ENCODE data around the gene TCERG1L.

Gene TCERG1L

DNA sequence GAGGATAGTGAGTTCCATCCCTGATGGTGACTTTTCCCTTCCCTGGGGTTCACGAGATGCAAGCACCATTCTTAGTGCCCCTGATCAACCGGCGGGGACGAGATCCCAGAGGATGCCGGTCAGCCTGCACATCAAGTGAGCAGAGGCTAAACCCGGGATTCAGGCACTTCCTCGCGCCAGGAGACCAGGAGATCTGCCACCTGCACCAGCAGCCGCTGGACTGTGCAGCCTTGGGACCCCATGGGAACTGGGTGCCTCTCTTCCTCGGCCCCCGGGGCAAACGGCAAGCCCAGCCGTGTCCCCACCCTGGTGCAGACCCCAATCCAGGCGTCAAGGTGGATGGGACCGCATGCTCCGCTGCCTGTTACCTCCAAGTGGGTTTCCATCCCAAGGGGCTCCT, 88.5 kb downstream of the TCERG1L start:
- DNase-seq: no peak

DNA sequence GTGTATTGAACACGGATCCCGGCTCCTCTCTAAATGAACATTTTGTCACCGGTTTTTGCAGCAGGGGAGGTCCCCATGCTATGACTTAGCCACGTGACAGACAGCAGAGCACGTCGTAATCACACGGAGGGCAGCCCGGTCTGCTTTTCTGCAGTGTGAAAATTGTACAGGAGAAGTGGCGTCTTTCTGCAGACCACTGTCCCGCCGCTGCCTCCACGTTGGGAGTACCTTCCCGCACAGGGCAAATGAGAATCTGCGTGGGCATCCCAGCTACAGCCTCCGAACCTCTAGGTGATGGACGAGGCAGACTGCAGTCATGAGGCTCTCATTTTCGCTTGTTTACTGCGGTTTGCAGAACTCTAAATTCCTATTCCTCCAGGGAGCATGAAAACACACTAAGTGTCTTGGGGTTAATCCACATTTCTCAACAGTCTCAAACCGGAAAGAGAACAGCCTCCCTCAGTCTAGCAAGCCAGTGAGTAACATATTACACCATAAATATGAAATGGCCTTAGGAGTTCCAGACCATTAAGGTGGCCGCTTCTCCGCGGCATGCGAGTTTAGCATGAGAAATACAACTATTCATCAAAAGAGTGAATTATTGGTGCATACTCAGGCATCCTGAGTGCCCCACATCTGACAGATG, 89.8 kb downstream of the TCERG1L start:
- DNase-seq: no peak

DNA sequence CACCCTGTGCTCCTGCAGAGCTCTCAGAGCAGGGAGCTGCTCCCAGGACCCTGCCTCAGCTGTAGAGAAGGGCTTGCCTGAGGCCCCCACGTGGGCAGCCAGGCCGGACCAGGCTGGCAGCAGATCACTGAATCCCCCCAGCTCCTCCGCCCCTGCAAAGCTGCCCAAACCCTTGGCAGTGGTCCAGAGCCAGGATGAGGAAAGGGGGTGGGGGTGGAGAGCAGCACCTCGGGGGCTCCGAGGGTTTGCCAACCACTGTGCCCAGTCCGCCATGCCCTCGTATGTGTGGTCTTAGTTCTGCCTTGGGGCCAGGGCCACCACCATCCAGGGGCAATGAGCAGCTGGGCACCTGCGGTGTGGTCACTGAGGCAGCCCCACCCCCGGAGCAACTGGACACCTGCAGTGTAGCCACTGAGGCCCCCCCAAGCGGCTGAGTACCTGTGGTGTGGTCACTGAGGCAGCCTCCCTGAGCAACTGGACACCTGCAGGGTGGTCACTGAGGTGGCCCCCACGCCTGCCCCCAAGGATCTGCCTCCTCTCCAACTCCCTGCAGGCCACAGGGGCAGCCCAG, 90.8 kb downstream of the TCERG1L start:
- no peak for DNase-seq

DNA sequence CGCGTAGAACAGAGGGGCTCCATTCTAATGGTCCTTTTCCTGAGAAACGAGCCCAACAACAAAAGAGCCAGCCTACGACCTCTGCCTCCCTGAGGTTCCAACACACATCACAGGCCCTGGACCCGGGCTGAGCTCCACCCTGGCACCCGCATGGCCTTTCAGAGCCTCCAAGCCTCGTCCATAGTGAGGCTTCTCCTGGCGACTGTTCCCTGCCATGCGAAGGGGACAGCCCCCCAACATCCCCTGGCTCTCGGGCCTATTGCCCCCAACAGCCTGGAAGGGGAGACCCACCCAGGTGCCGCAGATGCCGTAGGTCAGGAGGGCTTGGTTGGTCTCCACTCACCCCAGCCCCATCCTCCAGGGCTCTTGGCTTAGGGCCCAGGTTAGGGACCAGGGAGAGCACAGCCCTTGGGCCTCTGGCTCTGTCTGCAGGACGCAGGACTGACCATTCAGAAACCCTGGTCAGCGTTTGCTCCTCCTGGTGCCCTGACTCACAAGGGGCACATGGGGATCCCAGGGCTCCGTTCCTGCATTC, 91.5 kb downstream of the TCERG1L start:
- no peak for DNase-seq

DNA sequence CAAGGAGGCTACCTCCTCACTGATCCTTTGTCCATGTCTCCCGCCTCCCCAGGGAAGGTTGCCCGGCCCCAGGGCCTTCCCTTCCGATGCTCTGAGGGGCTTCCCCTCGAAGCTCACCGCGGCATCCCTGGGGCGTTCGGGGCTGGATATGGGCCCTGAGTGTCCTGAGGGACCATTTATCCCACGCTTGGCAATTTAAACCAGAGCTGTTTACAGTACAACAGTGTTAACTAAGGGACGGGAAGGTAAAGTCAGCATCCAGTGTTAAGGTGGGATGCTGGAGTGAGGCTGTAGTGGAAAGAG, 92.0 kb downstream of the TCERG1L start:
- no peak for DNase-seq

DNA sequence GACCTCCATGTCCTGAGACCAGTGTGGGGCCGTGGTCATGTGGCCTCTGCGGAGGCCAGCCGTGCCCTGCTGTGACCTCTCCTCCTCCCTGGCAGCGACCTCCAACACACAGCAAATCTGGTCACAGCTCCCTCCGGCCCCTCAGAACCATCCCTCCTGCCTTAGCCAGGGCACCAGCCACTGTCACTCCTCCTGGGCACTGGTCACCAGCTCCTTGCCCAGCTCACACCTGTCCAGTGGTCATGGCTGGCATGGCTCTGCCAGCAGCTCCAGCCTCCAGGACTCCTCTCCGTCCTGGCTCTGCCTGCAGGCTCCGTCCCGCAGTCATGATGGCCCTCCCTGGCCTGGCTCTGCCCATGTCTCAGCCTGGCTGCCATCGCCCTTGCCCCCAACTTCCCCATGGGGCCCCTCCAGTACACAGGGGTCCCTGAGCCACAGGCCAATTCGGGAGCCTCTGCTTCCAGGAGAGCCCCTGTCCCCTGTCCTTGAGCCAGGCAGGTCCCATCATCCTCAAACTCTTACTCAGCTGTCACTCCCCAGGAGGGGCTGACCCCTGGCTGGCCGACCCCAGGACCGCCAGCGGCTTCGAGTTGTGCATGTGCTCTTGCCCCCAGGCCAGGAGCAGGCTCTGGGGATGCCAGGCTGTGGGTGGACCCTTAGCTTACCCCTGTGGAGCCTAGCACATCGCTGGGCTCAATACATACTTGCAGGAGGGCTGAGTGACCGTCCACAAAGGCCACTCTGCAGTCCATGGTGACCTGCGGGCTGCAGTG, 92.5 kb downstream of the TCERG1L start:
- DNase-seq: no peak

DNA sequence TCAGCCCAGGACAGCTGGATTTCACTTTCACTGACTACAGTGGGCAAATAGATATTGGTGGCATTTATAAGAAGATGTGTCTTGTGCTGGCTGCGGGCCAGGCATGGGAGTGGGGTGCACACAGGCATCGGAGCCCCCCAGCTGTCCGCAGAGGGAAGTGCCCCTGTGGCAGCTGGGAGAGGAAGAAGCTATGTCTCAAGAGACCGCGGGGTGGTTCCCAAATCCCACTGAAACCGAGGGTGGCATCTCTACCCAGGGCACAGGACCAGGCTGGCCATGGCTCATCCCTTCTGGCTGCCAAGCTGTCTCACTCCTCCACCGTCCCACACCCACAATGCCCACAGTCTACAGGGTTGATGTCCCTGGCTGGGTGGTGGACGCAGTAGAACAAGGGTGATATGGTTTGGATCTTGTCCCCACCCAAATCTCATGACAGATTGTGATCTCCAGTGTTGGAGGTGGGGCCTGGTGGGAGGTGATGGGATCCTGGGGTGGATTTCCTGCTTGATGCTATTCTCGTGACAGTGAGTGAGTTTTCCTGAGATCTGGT, 94.8 kb downstream of the TCERG1L start:
- no peak for DNase-seq

DNA sequence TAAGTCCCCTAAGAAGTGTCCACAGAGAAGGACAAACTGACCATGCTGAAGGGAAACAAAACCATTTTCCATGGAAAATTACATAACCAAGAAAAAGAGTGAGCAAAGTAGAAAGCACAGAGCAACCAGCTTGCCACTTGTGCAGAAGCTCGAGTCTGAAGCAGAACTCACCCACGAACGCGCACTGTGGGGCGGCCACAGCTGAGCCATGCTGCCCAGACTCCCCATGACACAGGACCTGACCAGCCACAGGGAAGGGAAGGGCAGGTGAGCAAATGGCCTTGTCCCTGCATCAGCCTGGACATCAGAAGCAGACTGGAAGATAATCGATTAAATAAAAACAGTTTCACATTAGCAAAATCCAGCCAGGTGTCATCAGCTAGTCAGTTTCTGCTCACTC, 95.7 kb downstream of the TCERG1L start:
- DNase-seq: no peak

DNA sequence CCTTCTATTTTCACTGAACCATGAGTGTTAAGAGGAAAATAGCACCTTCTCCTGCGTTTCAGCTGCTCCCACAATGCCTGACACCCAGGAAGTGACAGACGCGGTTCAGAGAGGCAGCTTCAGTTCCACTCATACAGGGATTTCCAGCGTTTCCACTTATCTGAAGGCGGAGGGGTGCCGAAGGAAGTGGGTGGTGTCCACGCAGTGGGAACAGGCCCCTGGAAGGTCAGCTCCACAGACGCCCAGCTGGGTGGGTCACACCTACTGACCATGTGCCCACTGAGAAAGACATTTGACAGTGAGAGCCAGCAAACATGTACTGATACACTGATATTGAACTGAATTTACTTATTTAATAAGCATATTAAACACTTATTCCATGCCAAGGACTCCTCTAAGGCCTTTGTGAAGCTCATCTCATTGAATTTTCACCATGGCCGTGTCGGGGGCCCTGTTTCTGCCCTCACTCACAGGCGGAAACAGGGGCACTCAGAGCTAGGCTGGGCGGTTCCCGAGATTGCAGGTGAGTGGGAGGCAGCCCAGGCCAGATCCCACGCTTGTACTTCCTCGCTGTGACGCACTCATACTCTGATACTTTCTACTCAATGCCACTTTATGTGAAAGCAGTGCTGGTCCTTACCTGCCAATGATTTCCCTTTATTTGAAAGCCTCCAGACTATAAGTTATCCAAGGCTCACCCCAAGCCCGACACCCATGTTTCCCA, 96.8 kb downstream of the TCERG1L start:
- no peak for DNase-seq

DNA sequence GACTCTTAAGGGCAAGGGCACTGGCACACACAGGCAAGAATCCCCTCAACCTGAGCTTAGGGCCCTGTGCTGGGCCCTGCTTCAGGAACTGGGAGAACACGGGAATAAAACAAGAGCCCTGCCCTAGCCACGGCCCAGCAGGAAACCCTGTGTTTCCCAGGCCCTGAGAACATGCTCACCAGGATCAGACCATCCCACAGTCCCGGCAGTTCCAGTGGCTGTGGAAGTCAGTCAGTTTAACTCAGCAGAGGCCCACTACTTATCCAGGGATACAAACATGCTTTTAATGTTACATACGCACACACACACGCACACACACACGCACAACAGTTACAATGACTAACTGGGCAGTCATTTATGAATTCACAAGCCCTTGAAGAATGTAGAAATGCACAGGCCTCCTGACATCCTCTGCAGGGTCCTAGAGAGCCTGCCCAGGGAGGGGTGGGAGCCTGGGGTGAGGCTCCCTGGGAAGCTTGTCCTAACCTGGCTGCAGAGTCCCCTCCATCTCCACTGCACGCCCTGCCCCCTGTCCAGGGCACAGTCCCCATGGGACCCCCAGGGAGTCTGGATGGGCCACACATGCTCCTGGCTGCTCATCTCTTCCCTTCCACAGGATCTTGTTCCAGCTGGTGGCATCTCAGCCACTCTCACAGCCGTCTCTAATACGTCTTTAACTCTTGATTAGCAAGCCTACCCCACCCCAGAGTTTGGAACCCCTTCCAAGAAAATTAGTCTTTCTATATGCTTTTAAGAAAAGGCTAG, 97.6 kb downstream of the TCERG1L start:
- no peak for DNase-seq

DNA sequence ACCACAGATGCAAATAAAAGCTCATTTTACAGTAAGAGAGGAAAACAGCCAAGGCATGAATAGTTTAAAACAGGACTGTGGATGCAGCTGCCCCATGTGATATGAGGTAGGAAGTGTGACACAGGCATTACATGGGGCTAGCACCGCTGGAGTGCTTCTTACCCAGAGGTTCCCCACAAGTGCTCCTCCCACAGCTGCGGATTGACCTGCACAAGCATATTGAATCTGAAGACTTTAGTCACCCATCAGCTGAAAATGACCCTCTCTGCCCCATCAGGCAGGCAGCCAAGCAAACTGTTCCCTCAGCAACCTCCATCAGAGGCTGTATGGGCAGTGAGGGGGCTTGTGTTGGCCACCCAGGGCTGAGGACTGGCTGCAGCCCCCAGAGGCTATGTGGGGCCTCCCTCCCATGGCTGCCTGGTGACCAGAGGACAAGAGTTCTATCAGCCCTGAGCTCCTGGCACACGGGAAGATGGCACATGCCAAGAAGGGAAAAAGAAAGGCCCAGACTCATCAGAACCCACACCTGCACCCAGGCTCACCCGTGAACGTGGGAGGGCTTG, 98.7 kb downstream of the TCERG1L start:
- DNase-seq: no peak

DNA sequence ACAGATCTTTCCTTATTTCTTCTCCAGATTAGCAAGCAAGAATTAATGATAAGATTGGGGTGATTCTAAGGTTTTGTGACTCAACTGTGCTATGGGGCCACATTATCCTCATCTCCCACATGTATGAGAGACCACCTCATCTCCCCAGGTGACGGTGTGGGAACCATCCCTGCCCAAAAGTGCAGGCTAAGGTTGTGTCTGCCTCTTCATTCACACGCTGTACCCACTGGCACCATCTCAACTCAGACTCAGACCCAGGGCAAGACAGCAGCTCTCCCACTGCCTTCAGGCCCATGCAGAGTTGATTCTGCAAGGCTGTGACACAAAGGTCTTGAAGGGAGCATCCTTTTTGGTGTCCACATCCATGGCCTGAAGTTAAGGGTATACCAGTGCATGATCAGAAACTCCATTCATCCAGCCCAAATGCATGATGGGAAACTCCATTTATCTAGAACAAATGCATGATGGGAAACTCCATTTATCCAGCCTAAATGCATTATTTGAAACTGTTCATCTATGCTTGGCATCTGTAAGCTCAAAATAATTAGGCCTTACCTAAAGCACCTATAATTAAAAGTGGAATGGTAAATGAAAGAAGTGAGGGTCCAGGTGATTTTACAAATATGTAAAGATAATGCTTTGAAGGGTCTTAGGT, 99.4 kb downstream of the TCERG1L start:
- DNase-seq: no peak

DNA sequence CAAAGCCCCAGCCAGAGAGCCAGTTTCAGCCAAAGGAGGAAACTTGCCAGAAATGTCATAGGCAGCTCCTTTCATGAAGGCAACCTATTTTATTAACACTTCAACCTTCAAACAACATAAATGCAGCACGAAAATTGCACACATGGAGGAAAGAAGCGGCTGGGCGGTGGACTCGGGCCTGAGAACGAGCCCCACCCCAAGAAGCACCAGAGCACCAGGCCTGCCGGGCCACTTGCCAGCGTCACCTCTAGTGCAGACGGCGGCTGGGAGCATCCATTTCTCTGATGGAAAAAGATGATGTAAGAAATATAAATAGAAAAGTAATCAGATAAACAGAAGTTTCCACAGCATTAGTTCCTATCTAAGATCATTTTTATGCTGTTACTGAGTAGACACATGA, 100.0 kb downstream of the TCERG1L start:
- no peak for DNase-seq

DNA sequence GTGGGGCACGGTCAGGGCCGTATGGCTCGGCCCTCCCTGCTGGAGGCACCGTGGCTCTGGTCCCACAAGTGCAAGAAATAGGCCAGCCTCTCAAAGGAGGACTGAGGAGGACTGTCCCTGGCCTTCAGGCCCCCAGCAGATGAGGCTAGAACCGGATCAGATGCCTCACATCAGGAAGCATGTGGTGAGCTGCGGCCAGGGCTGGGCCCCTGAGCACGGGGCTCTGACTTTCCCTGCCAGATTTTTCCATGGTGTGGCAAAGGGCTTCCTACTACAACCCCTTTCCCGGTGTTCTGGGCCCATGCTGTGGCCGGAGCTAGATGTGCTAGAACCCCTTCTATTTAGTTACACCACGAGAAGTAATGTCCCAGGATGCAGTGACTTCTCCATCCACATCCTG, 100.4 kb downstream of the TCERG1L start:
- no peak for DNase-seq

DNA sequence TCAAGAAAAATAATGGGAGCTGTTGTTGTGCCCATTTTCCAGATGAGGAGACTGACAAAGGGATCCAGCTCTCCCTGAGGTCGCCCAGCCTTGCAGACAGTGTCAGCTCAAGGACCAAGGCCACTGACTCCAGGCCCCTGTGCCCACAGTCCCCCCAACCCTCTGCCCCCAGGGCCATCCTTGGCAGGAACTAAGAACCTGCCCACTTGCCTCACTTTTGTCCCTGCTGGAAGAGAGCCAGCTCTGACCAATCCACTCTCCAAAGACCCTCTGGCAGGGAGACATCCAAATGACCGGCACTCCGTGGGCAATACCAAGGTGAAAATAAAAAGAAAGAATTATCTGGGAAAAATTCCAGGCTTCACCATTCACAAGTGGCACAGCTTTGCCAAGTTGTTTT, 101.3 kb downstream of the TCERG1L start:
- DNase-seq: no peak

DNA sequence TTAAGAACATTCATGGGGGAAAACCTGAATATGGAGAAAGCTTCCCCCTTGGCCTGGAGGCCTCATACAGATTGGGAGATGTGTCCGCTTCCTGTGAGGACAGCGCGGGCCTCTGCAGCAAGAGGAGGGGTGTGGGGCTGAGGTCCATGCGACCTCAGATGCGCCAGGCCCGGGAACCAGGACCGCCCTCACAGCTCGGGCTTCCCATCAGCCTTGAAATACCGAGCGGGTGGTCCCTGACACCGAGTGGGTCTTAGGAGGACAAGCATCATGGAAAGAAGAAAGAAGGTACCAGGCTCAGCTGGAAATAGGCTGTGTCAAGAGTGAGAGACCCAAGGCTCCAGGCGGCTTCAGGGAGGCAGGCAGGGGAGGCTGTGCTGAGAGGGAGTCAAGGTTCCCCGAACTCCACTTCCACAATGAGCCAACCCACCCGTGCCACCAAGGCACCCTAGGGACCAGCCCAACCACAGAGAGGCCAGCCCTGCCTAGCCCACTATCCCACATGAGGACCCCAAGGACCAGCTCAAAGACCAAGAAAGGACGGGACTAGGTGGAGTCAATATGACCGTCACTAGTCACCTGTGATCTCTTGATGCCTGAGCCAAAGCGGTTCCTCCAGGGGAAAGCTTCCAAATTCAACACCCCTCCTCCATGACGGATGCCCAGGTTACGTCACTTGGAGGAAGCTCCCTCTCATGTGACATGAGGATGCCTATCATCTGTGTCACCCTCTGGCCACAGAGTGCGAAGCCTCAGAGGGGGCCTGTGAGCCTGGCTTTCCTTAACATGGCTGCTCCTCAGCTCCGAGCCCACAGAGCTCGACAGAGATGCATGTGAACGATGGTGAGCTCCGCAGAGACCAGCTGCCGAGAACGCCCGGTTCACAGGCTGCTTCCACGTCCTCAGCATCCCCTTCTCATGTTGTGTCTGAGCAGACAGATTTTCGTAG, 103.7 kb downstream of the TCERG1L start:
- DNase-seq: no peak

DNA sequence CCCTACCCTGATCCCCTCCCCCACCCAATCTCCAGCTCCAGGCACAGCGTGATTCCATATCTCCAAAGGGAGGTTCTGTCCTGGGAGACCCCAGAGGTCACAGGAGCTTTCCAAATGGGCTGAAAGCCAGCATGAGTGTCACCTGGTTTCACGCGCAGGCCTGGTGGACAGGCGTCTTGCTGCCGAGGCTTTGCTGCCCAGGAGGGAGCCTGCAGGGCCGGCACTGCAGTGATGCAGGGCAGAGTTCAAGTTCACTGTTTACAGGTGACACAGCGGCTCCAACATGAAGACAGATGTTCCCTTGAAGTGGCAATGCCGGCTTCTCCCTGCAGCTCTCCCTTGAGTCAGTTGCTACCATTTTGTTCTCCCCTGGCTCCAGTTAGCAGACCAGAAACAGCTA, 104.3 kb downstream of the TCERG1L start:
- DNase-seq: no peak

DNA sequence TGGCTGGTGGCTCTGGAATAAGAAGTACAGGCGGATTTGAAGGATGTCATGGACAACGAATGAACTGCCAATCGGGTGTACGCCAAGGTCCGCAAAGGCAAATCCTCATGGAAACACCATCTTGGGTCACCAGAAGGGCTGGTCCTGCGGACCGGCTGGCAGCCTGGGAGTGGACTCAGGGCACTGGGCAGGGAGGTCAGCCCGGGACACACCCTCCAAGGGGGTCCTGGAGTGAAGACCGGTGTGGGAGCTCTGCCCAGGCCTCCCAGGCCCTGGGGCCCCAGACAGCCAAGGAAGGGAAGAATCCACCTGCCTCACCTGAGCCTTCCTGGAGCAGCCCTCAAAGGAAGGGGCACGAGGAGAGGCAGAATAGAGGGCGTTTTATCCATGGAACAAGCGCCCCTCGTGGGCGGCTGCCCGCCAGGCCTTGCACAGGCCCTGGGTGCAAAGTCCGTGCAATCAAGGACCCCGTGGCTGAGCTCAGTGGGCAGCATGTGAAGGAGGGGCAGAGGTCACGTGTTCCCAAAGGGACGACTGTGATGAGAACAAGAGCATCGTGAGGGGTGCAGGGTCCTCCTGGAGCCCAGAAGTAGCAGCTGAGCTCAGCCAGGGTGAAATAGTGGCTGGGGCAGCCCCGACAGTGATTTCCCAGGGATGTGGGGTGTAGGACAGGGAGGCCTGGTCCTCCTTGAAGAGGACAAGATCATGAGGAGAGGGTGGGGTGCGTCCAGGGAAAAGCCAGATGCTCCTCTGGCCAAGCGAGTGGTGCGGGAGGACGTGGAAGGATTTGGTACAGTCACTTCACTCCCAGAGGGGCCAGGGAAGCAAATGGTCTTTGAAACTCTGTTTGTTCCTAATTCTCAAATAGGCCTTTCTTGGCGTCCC, 105.2 kb downstream of the TCERG1L start:
- DNase-seq: no peak

DNA sequence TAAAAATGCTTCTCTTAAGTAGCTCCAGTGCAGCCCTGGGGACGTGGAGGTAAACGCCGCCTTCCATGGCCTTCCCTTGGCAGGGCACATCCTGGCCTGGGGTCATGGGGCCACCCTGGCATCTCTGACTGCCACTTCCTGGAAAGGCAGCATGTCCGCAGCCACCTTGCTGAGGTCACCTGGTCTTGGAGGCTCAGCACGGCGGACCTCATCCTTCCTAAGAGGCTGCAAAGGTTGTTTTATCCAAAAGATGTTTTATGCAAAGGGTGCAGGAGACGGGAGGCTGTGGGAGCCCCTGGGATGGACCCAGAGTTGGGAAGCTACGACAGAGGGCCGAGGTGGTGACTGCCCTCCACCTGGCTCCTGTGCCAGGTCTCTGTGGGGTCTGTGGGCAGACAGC, 106.0 kb downstream of the TCERG1L start:
- DNase-seq: no peak
